Inferior parietal cortex (tissue), 1 donor: ENCODE measurements around the gene ARFGEF2.
"Not testable (repeated sequence)": the region's sequence is repeated elsewhere in the genome, so short reads cannot be mapped to it uniquely, and the experiment has no call there.

ENCODE experiments used
- DNase-seq: peaks from one replicate; pipeline ENCODE4 v3.0.0-alpha.2; 2016; ENCODE audit errors: extremely low spot score

Gene ARFGEF2

GRCh38 chr20:48928832-48929725 lies 7.6 kb downstream of the ARFGEF2 start:
- peak; percentile 66 for DNase-seq

- no peak for DNase-seq
Observed at GRCh38 chr20:48930035-48930434, 8.5 kb downstream of the ARFGEF2 start.

- DNase-seq: no peak
Observed at GRCh38 chr20:48930878-48931277, 9.4 kb downstream of the ARFGEF2 start.

GRCh38 chr20:48931527-48932374 lies 10.2 kb downstream of the ARFGEF2 start:
- DNase-seq: no peak

DNA sequence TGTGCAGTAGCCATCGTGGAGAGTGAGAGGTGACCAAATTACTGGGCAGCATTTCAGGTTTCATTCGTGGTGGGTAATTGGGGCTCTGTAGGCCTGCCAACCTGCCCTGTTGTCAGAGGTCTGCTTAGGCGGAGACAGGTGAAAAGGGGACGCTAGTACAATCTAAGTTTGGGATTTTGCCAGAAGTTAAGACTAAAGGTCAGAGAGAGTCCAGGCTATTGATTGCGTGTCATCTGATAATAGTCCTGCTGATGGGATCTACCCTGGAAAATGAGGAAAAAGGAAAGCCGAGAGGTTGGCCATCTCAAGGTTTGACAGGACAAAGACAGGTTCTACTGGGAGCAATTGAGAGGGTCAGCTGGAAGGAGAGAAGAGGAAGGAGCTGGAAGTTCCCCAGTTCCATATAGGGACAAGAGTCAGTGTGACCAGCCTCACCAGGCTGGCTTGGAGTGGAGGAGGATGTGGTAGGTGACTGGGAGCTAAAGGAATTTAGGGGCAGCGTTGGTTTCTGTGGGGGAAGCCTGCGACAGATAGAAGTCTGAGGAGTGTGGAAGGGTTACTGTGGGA lies 10.9 kb downstream of the ARFGEF2 start:
- no peak for DNase-seq

DNA sequence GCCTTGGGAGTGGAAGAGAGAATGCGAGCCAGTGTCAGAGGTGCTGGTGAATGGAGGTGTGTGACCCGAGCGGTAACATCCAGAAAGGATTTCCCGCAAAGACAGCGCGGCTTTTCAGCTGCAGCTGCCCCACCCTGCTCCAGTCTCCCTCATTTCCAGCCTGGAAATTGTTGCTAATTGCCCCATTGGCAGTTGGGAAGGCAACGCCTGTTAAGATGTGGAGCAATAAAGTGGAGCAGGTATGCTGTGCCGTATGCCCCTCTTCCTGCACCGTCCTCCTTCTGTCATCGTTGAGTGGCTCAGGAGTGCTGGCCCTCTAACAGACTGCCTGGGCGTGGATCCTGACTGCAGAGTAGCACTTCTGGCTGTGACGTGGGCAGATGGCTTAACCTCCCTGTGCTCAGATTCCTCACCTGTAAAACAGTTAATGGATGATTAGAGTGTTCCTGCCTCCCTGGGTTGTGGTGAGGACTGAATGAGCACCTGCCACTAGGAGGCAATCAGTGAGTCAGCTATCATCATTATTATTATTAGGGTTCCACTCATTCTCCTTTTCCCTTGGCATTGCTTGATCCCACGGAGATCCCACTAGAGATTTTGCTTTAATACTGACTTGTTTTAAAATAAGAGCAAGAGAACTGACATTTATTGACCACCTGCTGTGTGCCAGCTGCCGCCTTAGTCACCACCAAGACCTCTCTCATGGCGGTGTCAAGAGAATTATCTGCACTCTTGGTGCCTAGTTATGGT lies 11.7 kb downstream of the ARFGEF2 start:
- DNase-seq: no peak

GRCh38 chr20:48934273-48934877 lies 12.9 kb downstream of the ARFGEF2 start:
- not testable (repeated sequence) for DNase-seq

DNA sequence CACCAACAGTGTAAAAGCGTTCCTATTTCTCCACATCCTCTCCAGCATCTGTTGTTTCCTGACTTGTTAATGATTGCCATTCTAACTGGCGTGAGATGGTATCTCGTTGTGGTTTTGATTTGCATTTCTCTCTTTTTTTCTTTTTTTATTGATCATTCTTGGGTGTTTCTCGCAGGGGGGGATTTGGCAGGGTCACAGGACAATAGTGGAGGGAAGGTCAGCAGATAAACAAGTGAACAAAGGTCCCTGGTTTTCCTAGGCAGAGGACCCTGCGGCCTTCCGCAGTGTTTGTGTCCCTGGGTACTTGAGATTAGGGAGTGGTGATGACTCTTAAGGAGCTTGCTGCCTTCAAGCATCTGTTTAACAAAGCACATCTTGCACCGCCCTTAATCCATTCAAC lies 13.5 kb downstream of the ARFGEF2 start:
- not testable (repeated sequence) for DNase-seq

DNA sequence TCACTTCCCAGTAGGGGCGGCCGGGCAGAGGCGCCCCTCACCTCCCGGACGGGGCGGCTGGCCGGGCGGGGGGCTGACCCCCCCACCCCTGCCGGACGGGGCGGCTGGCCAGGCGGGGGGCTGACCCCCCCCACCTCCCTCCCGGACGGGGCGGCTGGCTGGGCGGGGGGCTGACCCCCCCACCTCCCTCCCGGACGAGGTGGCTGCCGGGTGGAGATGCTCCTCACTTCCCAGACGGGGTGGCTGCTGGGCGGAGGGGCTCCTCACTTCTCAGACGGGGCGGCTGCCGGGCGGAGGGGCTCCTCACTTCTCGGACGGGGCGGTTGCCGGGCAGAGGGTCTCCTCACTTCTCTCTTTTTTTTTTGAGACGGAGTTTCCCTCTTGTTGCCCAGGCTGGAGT lies 14.7 kb downstream of the ARFGEF2 start:
- not testable (repeated sequence) for DNase-seq

- no peak for DNase-seq
Observed at GRCh38 chr20:48937674-48938073, 16.2 kb downstream of the ARFGEF2 start.

DNA sequence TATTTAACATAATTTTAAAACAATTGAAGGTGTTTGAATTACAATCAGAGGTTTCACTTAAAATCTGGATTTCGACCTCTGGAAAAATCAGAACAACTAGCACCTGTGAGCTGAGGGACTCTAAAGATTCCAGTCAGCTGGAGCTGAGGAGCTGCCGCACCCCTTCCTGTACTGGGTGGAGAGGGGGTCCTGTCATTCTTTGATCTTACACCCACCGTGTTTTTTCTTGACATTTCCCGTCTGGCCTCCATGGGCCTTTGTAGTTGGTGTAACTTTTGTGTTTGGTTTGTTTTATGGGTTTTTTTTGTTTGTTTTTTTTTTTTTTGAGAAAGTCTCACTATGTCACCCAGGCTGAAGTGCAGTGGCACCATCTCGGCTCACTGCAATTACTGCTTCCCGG lies 17.2 kb downstream of the ARFGEF2 start:
- DNase-seq: no peak

DNA sequence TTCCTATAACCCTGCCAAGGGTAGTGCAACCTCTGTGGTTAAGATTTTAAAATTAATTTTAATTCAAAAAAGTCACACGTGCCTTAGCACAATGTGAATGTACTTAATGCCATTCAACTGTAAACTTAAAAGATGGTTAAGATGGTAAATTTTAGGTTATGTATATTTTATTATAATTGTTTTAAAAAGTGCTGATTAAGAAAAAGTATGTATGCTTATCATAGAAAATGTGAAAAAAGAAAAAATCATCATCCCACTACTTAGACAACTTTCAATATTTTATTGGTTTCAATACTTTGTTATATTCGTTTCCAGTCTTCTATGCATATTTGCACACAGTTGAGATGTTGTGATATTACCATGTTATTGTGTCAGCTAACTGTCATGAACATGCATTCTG lies 18.7 kb downstream of the ARFGEF2 start:
- DNase-seq: no peak

DNA sequence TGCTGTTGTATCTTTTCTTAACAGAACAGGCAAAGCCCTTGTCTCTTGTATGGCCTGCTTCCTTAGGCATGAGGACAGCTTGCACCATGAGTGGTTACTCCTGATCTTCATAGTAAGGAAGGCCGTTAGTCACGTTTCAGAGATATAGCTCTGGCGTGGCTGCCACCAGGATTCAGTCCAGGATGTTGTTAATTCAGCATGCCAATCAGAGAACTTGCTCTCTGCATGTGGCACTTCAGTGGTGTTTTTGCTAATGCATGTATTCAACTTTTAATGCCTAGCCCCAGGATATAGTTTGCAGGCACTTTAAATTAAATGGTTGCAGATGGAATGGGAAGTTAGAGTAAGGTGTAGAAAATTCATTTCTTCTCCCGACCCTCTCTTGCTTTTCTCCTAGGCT lies 20.0 kb downstream of the ARFGEF2 start:
- DNase-seq: no peak

GRCh38 chr20:48942730-48943129 lies 21.2 kb downstream of the ARFGEF2 start:
- DNase-seq: no peak

DNA sequence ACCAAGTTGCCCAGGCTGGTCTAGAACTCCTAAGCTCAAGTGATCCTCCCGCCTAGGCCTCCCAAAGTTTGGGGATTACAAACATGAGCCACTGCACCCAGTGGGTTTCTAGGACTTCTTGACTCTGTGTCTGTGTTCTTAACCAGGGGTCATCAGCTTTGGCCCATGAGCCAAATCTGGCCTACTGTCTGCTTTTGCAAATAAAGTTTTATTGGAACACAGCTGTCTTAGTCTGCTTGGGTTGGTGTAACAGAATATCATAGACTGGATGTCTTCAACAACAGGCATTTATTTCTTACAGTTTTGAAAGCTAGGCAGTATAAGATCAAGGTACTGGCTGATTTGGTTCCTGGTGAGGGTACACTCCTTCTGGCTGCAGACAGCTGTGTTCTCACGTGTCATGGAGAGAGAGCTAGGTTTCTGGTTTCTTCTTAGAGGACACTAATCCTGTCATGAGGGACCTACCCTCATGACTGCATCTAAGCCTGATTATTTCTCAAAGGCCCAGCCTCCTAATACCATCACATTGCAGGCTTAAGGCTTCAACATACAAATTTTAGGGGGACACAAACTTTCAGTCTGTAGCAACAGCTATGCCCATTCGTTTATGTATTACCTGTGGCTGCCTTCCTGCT lies 23.3 kb downstream of the ARFGEF2 start:
- DNase-seq: no peak

GRCh38 chr20:48945840-48946514 lies 24.5 kb downstream of the ARFGEF2 start:
- DNase-seq: no peak

GRCh38 chr20:48948612-48949011 lies 27.1 kb downstream of the ARFGEF2 start:
- no peak for DNase-seq

DNA sequence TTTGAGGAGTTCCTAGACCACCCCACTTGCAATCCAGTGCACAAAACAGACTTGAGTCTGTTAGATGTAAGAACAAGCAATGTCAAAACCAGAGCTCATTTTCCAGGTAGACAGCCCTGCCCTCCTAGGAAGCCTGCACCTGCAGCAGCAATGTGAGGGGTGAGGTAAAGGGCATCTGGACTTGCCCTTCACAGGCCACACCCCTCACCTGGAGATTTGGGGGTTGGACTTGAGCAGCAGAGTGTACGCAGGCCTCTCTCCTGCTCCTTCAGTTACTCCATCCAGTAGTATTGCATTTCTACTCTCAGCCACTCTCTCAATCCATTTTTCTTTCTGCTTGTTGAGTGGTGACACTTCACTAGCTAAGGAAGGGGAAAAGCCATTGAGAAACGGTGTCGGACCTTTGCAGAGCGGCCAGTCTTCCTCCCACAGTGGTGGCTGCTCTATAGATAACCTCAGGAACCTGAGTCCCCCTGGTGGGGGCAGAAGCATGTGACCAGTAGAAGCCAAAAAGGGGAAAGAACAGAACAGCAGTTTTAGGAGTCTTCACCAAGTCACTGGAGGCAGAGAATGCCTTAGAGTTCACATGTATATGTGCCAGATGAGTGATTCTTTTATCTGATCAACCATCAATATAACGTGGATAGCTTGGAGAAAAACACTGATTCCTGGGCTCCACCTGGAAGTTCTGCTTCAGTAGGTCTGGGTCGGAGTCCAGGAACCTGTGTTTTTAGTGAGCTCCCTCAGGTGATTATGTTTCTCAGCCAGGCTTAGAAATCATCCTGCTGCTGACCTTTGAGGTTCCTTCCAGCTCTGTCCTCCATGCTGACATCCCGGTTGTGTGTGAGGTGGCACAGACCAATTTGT lies 28.0 kb downstream of the ARFGEF2 start:
- DNase-seq: no peak

GRCh38 chr20:48951041-48951440 lies 29.5 kb downstream of the ARFGEF2 start:
- DNase-seq: no peak
